ENCODE measurements around the gene TRPM2. TPM values are rescaled to one million over a fixed set of nuclear protein-coding genes. Genes with fewer than 3 reads are reported as not detected.
"Not testable (repeated sequence)": the region's sequence is repeated elsewhere in the genome, so short reads cannot be mapped to it uniquely, and the experiment has no call there.

The TRPM2 gene
- total RNA-seq, 1 donor from 2014 or later, result 0.43 TPM

- no peaks in the 10 kb centered on the region for H3K27me3 ChIP-seq
- peak in 1 of 2 donors; percentile 48 for DNase-seq (ENCODE audit: low spot score in 2 of 2)
- no peak overlapping the region for H3K4me3 ChIP-seq
- no peaks in the 10 kb centered on the region for H3K4me1 ChIP-seq
- H3K9me3 ChIP-seq, result no peaks in the 10 kb centered on the region
- no peak for TF ChIP-seq CTCF (IDR thresholded peaks at IDR 0.05)
- no peaks in the 10 kb centered on the region for H3K36me3 ChIP-seq
- intact Hi-C loops (cut with DNase I), result loop anchor here (10.0 kb wide), 1 partner anchor 283 kb away; the partner anchor contains the start of gene KRTAP12-1
- no peak overlapping the region for H3K27ac ChIP-seq
These were observed 48.2 kb downstream of the TRPM2 start for GRCh38 chr21:44401386-44402160.

GRCh38 chr21:44402323-44403105, 49.1 kb downstream of the TRPM2 start:
- DNase-seq (ENCODE audit: low spot score in 2 of 2), result peak in 1 of 2 donors; percentile 50
- no peak for TF ChIP-seq CTCF (IDR thresholded peaks at IDR 0.05)
- Histone ChIP-seq H3K9me3 (no peaks in the 10 kb centered on the region), H3K36me3 (no peaks in the 10 kb centered on the region), H3K27ac (no peak overlapping the region), H3K4me3 (no peak overlapping the region), H3K4me1 (no peaks in the 10 kb centered on the region), H3K27me3 (no peaks in the 10 kb centered on the region)
- intact Hi-C loops (cut with DNase I), result loop anchor here (10.0 kb wide), 1 partner anchor 282 kb away; the partner anchor contains the start of gene KRTAP12-1

GRCh38 chr21:44403106-44404020, 49.9 kb downstream of the TRPM2 start:
- Histone ChIP-seq H3K36me3 (no peaks in the 10 kb centered on the region), H3K4me3 (no peak overlapping the region), H3K4me1 (no peaks in the 10 kb centered on the region), H3K27ac (no peak overlapping the region), H3K9me3 (no peaks in the 10 kb centered on the region), H3K27me3 (no peaks in the 10 kb centered on the region)
- TF ChIP-seq CTCF (IDR thresholded peaks at IDR 0.05), result no peak
- intact Hi-C loops (cut with DNase I), result loop anchor here (10.0 kb wide), 1 partner anchor 281 kb away; the partner anchor contains the start of gene KRTAP12-1
- peak in 1 of 2 donors; percentile 58 for DNase-seq (ENCODE audit: low spot score in 2 of 2)

- not testable (repeated sequence) for H3K36me3 ChIP-seq, H3K9me3 ChIP-seq, H3K27me3 ChIP-seq, H3K27ac ChIP-seq, H3K4me1 ChIP-seq, H3K4me3 ChIP-seq
- peak in 1 of 2 donors; percentile 35 for DNase-seq (ENCODE audit: low spot score in 2 of 2)
- intact Hi-C loops (cut with DNase I), result loop anchor here (10.0 kb wide), 1 partner anchor 280 kb away; the partner anchor contains the start of gene KRTAP12-1
These were observed 51.1 kb downstream of the TRPM2 start for GRCh38 chr21:44404482-44404881.

GRCh38 chr21:44405091-44405947, 51.9 kb downstream of the TRPM2 start:
- no peak overlapping the region for H3K27ac ChIP-seq
- H3K9me3 ChIP-seq, result no peaks in the 10 kb centered on the region
- DNase-seq (ENCODE audit: low spot score in 2 of 2), result peak in 1 of 2 donors; percentile 50
- no peaks in the 10 kb centered on the region for H3K27me3 ChIP-seq
- intact Hi-C loops (cut with DNase I), result loop anchor here (10.0 kb wide), 1 partner anchor 279 kb away; the partner anchor contains the start of gene KRTAP12-1
- no peaks in the 10 kb centered on the region for H3K4me1 ChIP-seq
- no peak for TF ChIP-seq CTCF (IDR thresholded peaks at IDR 0.05)
- no peaks in the 10 kb centered on the region for H3K36me3 ChIP-seq
- H3K4me3 ChIP-seq, result no peak overlapping the region
